H9 (cell line): ENCODE results near the gene EPC1. TPM values are rescaled to one million over a fixed set of nuclear protein-coding genes. Genes with fewer than 3 reads are reported as not detected.

ENCODE experiments used
- DNase-seq: peaks from one replicate; pipeline ENCODE4 v3.0.0-alpha.2; 2017
- H2AFZ ChIP-seq: one replicate; pipeline ENCODE4 v1.6.1; 2013; ENCODE audit warnings: mild to moderate bottlenecking, low read length, control low read depth, moderate library complexity
- H2AK5ac ChIP-seq: 2 replicates; pipeline ENCODE4 v1.6.1; 2013; ENCODE audit warnings: low read length, control low read depth, mixed read lengths; ENCODE audit not compliant: insufficient read length
- H2BK120ac ChIP-seq: one replicate; pipeline ENCODE4 v1.6.1; 2013; ENCODE audit warnings: low read depth, mild to moderate bottlenecking, low read length, control low read depth, inconsistent platforms; ENCODE audit not compliant: poor library complexity, severe bottlenecking
- H2BK12ac ChIP-seq: 2 replicates; pipeline ENCODE4 v1.6.1; 2013; ENCODE audit warnings: low read length, control low read depth, mixed read lengths, low read depth; ENCODE audit not compliant: insufficient read length
- H2BK15ac ChIP-seq: 2 replicates; pipeline ENCODE4 v1.6.1; 2013; ENCODE audit warnings: low read depth, low read length, control low read depth
- H2BK20ac ChIP-seq: one replicate; pipeline ENCODE4 v1.6.1; 2013; ENCODE audit warnings: low read depth, mild to moderate bottlenecking, low read length, control low read depth, inconsistent platforms; ENCODE audit not compliant: poor library complexity, severe bottlenecking
- H2BK5ac ChIP-seq: 2 replicates; pipeline ENCODE4 v1.6.1; 2013; ENCODE audit warnings: low read length, control low read depth, mixed read lengths; ENCODE audit not compliant: insufficient read length
- H3K14ac ChIP-seq: 2 replicates; pipeline ENCODE4 v1.6.1; 2013; ENCODE audit warnings: low read length, control low read depth; ENCODE audit not compliant: insufficient read depth
- H3K18ac ChIP-seq: 2 replicates; pipeline ENCODE4 v1.6.1; 2013; ENCODE audit warnings: low read depth, mild to moderate bottlenecking, mixed read lengths, low read length, control low read depth; ENCODE audit not compliant: insufficient read length
- H3K23ac ChIP-seq: 2 replicates; pipeline ENCODE4 v1.6.1; 2013; ENCODE audit warnings: low read length, control low read depth, mixed read lengths, low read depth; ENCODE audit not compliant: insufficient read length
- H3K23me2 ChIP-seq: 2 replicates; pipeline ENCODE4 v1.6.1; 2013; ENCODE audit warnings: low read depth, mild to moderate bottlenecking, mixed read lengths, low read length, control low read depth; ENCODE audit not compliant: insufficient read length, poor library complexity, severe bottlenecking
- H3K27ac ChIP-seq: 2 replicates; pipeline ENCODE4 v1.5.1; 2013; ENCODE audit warnings: low read length, control low read depth, mixed read lengths, low read depth; ENCODE audit not compliant: insufficient read length
- H3K27me3 ChIP-seq: 2 replicates; pipeline ENCODE4 v1.6.1; 2013; ENCODE audit warnings: low read length, control low read depth, inconsistent platforms; ENCODE audit not compliant: insufficient read depth
- H3K4ac ChIP-seq: 2 replicates; pipeline ENCODE4 v1.6.1; 2013; ENCODE audit warnings: low read depth, mild to moderate bottlenecking, control low read depth, inconsistent platforms, low read length, moderate library complexity
- H3K4me1 ChIP-seq: 2 replicates; pipeline ENCODE4 v1.6.1; 2013; ENCODE audit warnings: low read length, control low read depth, inconsistent platforms; ENCODE audit not compliant: insufficient read depth
- H3K4me2 ChIP-seq: 2 replicates; pipeline ENCODE4 v1.6.1; 2013; ENCODE audit warnings: low read length, control low read depth, mixed read lengths; ENCODE audit not compliant: insufficient read length, insufficient read depth
- H3K56ac ChIP-seq: 2 replicates; pipeline ENCODE4 v1.6.1; 2013; ENCODE audit warnings: low read depth, mild to moderate bottlenecking, mixed read lengths, low read length, control low read depth; ENCODE audit not compliant: insufficient read length
- H3K79me1 ChIP-seq: 2 replicates; pipeline ENCODE4 v1.6.1; 2013; ENCODE audit warnings: low read depth, mild to moderate bottlenecking, moderate library complexity, low read length, control low read depth, inconsistent platforms; ENCODE audit not compliant: insufficient read depth, poor library complexity, severe bottlenecking
- H3K79me2 ChIP-seq: 2 replicates; pipeline ENCODE4 v1.6.1; 2013; ENCODE audit warnings: low read length, control low read depth, inconsistent platforms; ENCODE audit not compliant: insufficient read depth
- H3K9ac ChIP-seq: 2 replicates; pipeline ENCODE4 v1.6.1; 2013; ENCODE audit warnings: low read length, control low read depth, mixed read lengths; ENCODE audit not compliant: insufficient read length; ENCODE audit errors: extremely low read depth
- H3K9me3 ChIP-seq: one replicate; pipeline ENCODE4 v1.6.1; 2013; ENCODE audit warnings: low read depth, low read length, inconsistent platforms; ENCODE audit not compliant: control insufficient read depth
- H3T11ph ChIP-seq: one replicate; pipeline ENCODE4 v1.6.1; 2013; ENCODE audit warnings: mild to moderate bottlenecking, low read length, control low read depth, inconsistent platforms
- H4K20me1 ChIP-seq: one replicate; pipeline ENCODE4 v1.6.1; 2013; ENCODE audit not compliant: control insufficient read depth, insufficient read length, insufficient read depth
- H4K5ac ChIP-seq: 2 replicates; pipeline ENCODE4 v1.6.1; 2013; ENCODE audit warnings: low read depth, mild to moderate bottlenecking, mixed read lengths, low read length, control low read depth; ENCODE audit not compliant: insufficient read length
- H4K8ac ChIP-seq: replicated peaks from 2 replicates; pipeline ENCODE4 v1.6.1; 2013; ENCODE audit warnings: low read length, control low read depth, mixed read lengths, low read depth; ENCODE audit not compliant: insufficient read length
- H4K91ac ChIP-seq: 2 replicates; pipeline ENCODE4 v1.6.1; 2013; ENCODE audit warnings: low read depth, mild to moderate bottlenecking, moderate library complexity, mixed read lengths, low read length, control low read depth; ENCODE audit not compliant: insufficient read length
- H3K27ac Mint-ChIP-seq, 3 experiments: 2 replicates in 2 of 3; 3 replicates in 1 of 3; pipeline ENCODE4 v1.8.0; 2020 to 2021; ENCODE audit warnings: mixed read lengths in 3 of 3, mild to moderate bottlenecking in 1 of 3, moderate library complexity in 1 of 3
- H3K27me3 Mint-ChIP-seq: 2 replicates; pipeline ENCODE4 v1.8.0; 2021; ENCODE audit warnings: low read depth, mild to moderate bottlenecking, moderate library complexity, mixed read lengths
- H3K36me3 Mint-ChIP-seq, 3 experiments: 2 replicates in 2 of 3; 3 replicates in 1 of 3; pipeline ENCODE4 v1.8.0; 2020 to 2021; ENCODE audit warnings: low read depth in 3 of 3, mixed read lengths in 3 of 3; ENCODE audit not compliant: insufficient read depth in 1 of 3
- H3K4me1 Mint-ChIP-seq, 2 experiments: 2 replicates each; pipeline ENCODE4 v1.8.0; 2020; ENCODE audit warnings: mixed read lengths in 2 of 2
- H3K4me3 Mint-ChIP-seq, 2 experiments: 2 replicates in 1 of 2; 3 replicates in 1 of 2; pipeline ENCODE4 v1.8.0; 2020 to 2021; ENCODE audit warnings: mild to moderate bottlenecking in 2 of 2, mixed read lengths in 2 of 2, moderate library complexity in 1 of 2
- H3K9me3 Mint-ChIP-seq, 2 experiments: 2 replicates in 1 of 2; 3 replicates in 1 of 2; pipeline ENCODE4 v1.8.0; 2020; ENCODE audit warnings: mild to moderate bottlenecking in 2 of 2, mixed read lengths in 2 of 2, moderate library complexity in 1 of 2
- WGBS: extraction: QIAGEN DNeasy Blood & Tissue Kit; methylation state at CpG from one replicate; pipeline ENCODE4 v1.1.7; 2013; ENCODE audit warnings: missing lambda C conversion rate, low lambda C conversion rate, mixed read lengths; ENCODE audit not compliant: insufficient read length; ENCODE audit errors: extremely low coverage; 5-methylcytosine and 5-hydroxymethylcytosine counted together
- total RNA-seq: library from RNA; stranded (reverse); gene quantifications from 2 replicates; pipeline ENCODE4 v1.2.1, GENCODE V29; 2021
- TF ChIP-seq, protein P1 (sequence below): fragments of 200-600 bp; sonication (generic); conservative IDR thresholded peaks from 3 replicates; pipeline ENCODE4 v1.8.0; 2021; ENCODE audit warnings: antibody characterized with exemption, mild to moderate bottlenecking

EPC1 gene
- total RNA-seq, 1 experiment from 2014 or later = 32.5 TPM

DNA sequence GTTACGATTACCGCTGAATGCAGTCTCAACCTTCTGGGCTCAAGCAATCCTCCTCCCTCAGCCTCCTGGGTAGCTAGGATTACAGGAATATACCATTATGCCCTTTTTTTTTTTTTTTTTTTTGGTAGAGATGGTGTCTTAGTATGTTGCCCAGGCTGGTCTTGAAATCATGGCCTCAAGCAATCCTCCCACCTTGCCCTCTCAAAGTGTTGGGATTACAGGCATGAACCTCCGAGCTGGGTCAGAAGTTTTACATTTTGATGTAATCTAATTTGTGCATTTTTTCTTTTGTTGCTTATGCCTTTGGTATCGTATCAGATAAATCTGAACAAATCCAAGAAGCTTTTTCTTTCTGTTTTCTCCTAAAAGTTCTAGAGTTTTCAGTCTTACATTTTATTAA lies 87.4 kb downstream of the EPC1 start:
- Histone ChIP-seq H4K8ac (no peak overlapping the region), H3K79me1 (no peaks in the 10 kb centered on the region), H2BK5ac (no peak overlapping the region), H3K23ac (no peak overlapping the region), H3K4me2 (no peak overlapping the region), H2BK20ac (no peak overlapping the region), H3K9ac (no peak overlapping the region), H3K4me1 (no peaks in the 10 kb centered on the region), H3K27ac (no peak overlapping the region), H4K20me1 (no peaks in the 10 kb centered on the region), H3K18ac (no peak overlapping the region), H2BK12ac (no peak overlapping the region), H2AK5ac (no peak overlapping the region), H3K4ac (no peak overlapping the region), H3K27me3 (no peaks in the 10 kb centered on the region), H2BK15ac (no peak overlapping the region), H3K9me3 (no peaks in the 10 kb centered on the region), H2AFZ (no peak overlapping the region), H3T11ph (no peak overlapping the region), H4K5ac (no peak overlapping the region), H3K14ac (no peak overlapping the region), H3K23me2 (no peaks in the 10 kb centered on the region), H3K79me2 (no peaks in the 10 kb centered on the region), H2BK120ac (no peak overlapping the region), H3K56ac (no peak overlapping the region), H4K91ac (no peak overlapping the region)
- Mint-ChIP-seq H3K36me3 (0 out of 7 replicates have a peak, but pooled peaks cover 0 to 2% (median 0%) of the 10 kb centered on the region in 3 experiments), H3K4me3 (no peak overlapping the region), H3K27ac (no peak overlapping the region), H3K27me3 (no peaks in the 10 kb centered on the region), H3K9me3 (peaks cover 0 to 3% of the 10 kb centered on the region in 2 experiments; a peak in 1 of 5 replicates), H3K4me1 (peaks cover 19 to 28% of the 10 kb centered on the region in 2 experiments)
- TF ChIP-seq, protein P1, sequence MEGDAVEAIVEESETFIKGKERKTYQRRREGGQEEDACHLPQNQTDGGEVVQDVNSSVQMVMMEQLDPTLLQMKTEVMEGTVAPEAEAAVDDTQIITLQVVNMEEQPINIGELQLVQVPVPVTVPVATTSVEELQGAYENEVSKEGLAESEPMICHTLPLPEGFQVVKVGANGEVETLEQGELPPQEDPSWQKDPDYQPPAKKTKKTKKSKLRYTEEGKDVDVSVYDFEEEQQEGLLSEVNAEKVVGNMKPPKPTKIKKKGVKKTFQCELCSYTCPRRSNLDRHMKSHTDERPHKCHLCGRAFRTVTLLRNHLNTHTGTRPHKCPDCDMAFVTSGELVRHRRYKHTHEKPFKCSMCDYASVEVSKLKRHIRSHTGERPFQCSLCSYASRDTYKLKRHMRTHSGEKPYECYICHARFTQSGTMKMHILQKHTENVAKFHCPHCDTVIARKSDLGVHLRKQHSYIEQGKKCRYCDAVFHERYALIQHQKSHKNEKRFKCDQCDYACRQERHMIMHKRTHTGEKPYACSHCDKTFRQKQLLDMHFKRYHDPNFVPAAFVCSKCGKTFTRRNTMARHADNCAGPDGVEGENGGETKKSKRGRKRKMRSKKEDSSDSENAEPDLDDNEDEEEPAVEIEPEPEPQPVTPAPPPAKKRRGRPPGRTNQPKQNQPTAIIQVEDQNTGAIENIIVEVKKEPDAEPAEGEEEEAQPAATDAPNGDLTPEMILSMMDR = no peak
- no CpG with 5 or more reads among the region's 4 CpGs for WGBS
- DNase-seq = no peak
